GM23248 (cell line): ENCODE data around the gene FSD2. TPM values are rescaled to one million over a fixed set of nuclear protein-coding genes. Genes with fewer than 3 reads are reported as not detected.

ENCODE experiments used
- DNase-seq: peaks from one replicate; pipeline ENCODE4 v3.0.0-alpha.2; 2015
- H2AFZ ChIP-seq: fragments of 200-600 bp; sonication (generic); 2 replicates; pipeline ENCODE4 v1.6.1; 2016; ENCODE audit warnings: antibody characterized with exemption
- H3F3A ChIP-seq: fragments of 200-600 bp; sonication (generic); 2 replicates; pipeline ENCODE4 v1.6.1; 2016; ENCODE audit warnings: mild to moderate bottlenecking, antibody characterized with exemption, mixed run types; ENCODE audit not compliant: insufficient read depth
- H3K27ac ChIP-seq: fragments of 200-600 bp; sonication (generic); 2 replicates; pipeline ENCODE4 v1.5.1; 2016; ENCODE audit warnings: mild to moderate bottlenecking
- H3K27me3 ChIP-seq: fragments of 200-600 bp; sonication (generic); replicated peaks from 2 replicates; pipeline ENCODE4 v1.6.1; 2016; ENCODE audit warnings: mild to moderate bottlenecking; ENCODE audit not compliant: insufficient read depth
- H3K36me3 ChIP-seq: fragments of 200-600 bp; sonication (generic); 2 replicates; pipeline ENCODE4 v1.6.1; 2016; ENCODE audit warnings: low read depth, mild to moderate bottlenecking
- H3K4me1 ChIP-seq: fragments of 200-600 bp; sonication (generic); 2 replicates; pipeline ENCODE4 v1.6.1; 2016; ENCODE audit warnings: mild to moderate bottlenecking; ENCODE audit not compliant: insufficient read depth
- H3K4me2 ChIP-seq: fragments of 200-600 bp; sonication (generic); one replicate; pipeline ENCODE4 v1.6.1; 2016; ENCODE audit warnings: mild to moderate bottlenecking; ENCODE audit not compliant: unreplicated experiment
- H3K4me3 ChIP-seq: fragments of 200-600 bp; sonication (generic); 2 replicates; pipeline ENCODE4 v1.5.1; 2016; ENCODE audit warnings: mild to moderate bottlenecking
- H3K79me2 ChIP-seq: fragments of 200-600 bp; sonication (generic); 2 replicates; pipeline ENCODE4 v1.6.1; 2016; ENCODE audit warnings: mild to moderate bottlenecking; ENCODE audit not compliant: insufficient read depth
- H3K9ac ChIP-seq: fragments of 200-600 bp; sonication (generic); 2 replicates; pipeline ENCODE4 v1.6.1; 2016; ENCODE audit warnings: mild to moderate bottlenecking
- H3K9me2 ChIP-seq: fragments of 200-600 bp; sonication (generic); 2 replicates; pipeline ENCODE4 v1.6.1; 2016; ENCODE audit warnings: mixed run types, mild to moderate bottlenecking, moderate library complexity; ENCODE audit not compliant: insufficient read depth
- H3K9me3 ChIP-seq: fragments of 200-600 bp; sonication (generic); one replicate; pipeline ENCODE4 v1.6.1; 2017; ENCODE audit warnings: low read depth
- H4K20me1 ChIP-seq: fragments of 200-600 bp; sonication (generic); 2 replicates; pipeline ENCODE4 v1.6.0; 2016; ENCODE audit not compliant: insufficient read depth
- EZH2 ChIP-seq: fragments of 200-600 bp; sonication (generic); IDR thresholded peaks from 2 replicates; pipeline ENCODE4 v1.6.1; 2018; ENCODE audit warnings: antibody characterized with exemption, mild to moderate bottlenecking; ENCODE audit not compliant: insufficient read depth, poor library complexity, severe bottlenecking
- EZH2phosphoT487 ChIP-seq: fragments of 200-600 bp; sonication (generic); IDR thresholded peaks from 2 replicates; pipeline ENCODE4 v1.6.1; 2018; ENCODE audit warnings: antibody characterized with exemption, moderate library complexity, mild to moderate bottlenecking, low read depth; ENCODE audit not compliant: insufficient read depth
- WGBS, 2 experiments: methylation state at CpG; one replicate each; pipeline ENCODE4 v1.1.6; 2015 to 2017; ENCODE audit warnings: low lambda C conversion rate in 2 of 2, low coverage in 1 of 2; ENCODE audit errors: missing lambda C conversion rate in 2 of 2; 5-methylcytosine and 5-hydroxymethylcytosine counted together
- in situ Hi-C: fragments of 300-500 bp; cut with MboI; formaldehyde crosslinking; loops from 2 replicates; pipeline ENCODE4 v1.15.0; 2020
- polyA plus RNA-seq: library from polyadenylated mRNA; unstranded; fragments of >200 nt; fragmentation: Nextera tagmentation; extraction: Ambion mirVana; gene quantifications from 2 replicates; pipeline ENCODE4 v1.2.1, GENCODE V29; 2016
- total RNA-seq: library from RNA; depleted of rRNA; stranded (reverse); fragments of >200 nt; shearing (Covaris generic); gene quantifications from 2 replicates; pipeline ENCODE4 v1.2.3, GENCODE V29; 2014

FSD2 gene
- total and polyA plus RNA-seq, 2 experiments from 2014 or later: 0.08 TPM; not detected in 1

DNA sequence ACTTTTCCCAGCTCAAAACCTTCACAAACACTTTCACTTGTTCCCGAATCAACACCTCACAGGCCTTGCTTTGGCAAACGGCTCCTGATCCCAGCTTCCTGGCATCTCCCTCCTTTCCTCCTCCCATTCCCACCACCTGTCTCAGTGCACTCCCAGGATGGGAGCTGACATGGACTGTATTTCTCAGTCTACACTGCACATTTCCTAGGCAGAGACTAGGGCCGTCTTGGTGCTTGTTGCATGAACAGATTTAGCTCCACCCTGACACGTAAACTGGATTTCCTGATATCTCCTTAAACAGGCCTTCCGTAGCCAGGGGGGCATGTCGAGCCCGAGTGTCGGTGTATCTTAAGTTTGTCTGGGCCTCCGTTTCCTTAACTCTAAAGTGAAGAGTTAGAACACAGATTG lies 2.8 kb upstream of the FSD2 start:
- no peaks in the 10 kb centered on the region for H3K9me2 ChIP-seq
- DNase-seq: no peak
- no peak overlapping the region for H3K27ac ChIP-seq
- peaks cover 5% of the 10 kb centered on the region; the same call in 1 of the 2 replicates for H3K36me3 ChIP-seq
- no peaks in the 10 kb centered on the region for H3K27me3 ChIP-seq
- WGBS, 2 experiments: 61 to 66% methylated on average over 9 of the region's 9 CpGs
- peak overlapping the region; percentile 79 for H3K4me2 ChIP-seq
- H3F3A ChIP-seq: peaks cover 29% of the 10 kb centered on the region
- H3K79me2 ChIP-seq: peaks cover 36% of the 10 kb centered on the region
- H3K9ac ChIP-seq: no peak overlapping the region
- no peaks in the 10 kb centered on the region for H3K9me3 ChIP-seq
- in situ Hi-C loops: no loop called here
- no peak overlapping the region for H3K4me3 ChIP-seq
- peak overlapping the region; percentile 50; the same call in 1 of the 2 replicates for H2AFZ ChIP-seq
- TF ChIP-seq EZH2: no peak
- H3K4me1 ChIP-seq: 0 out of 2 replicates have a peak, but pooled peaks cover 20% of the 10 kb centered on the region
- no peaks in the 10 kb centered on the region for H4K20me1 ChIP-seq

DNA sequence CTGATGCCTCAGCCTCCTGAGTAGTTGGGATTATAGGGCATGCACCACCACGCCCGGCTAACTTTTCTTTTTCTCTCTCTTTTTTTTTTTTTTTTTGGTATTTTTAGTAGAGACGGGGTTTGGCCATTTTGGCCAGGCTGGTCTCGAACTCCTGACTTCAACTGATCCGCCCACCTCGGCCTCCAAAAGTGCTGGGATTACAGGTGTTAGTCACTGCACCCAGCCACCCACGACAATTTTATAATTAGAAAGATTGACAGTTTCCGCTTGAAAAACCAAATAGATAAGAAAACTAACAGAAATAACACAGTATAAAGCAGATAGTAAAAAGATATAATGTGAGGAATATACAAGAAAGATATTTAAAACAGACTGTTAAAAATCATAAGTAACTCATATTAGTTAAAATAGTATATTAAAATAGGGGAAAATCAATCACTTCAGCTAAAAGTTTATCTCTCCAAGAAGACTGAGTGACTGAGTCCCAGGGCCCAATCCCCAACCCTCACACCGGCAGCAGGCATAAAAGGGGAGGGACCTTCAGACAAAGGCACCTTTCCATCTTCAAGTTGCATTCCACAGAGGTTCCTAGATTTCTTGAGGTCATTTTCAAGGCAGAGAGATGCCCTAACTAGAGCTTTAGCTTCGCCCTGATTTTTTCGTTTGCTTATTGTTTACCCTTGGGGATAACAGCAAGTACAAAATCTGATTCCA lies 2.2 kb upstream of the FSD2 start:
- Histone ChIP-seq H4K20me1 (no peaks in the 10 kb centered on the region), H3K4me1 (0 out of 2 replicates have a peak, but pooled peaks cover 17% of the 10 kb centered on the region), H3K4me2 (no peak overlapping the region), H3K79me2 (peaks cover 31% of the 10 kb centered on the region), H3K9me2 (no peaks in the 10 kb centered on the region), H3K36me3 (peaks cover 2% of the 10 kb centered on the region; the same call in 1 of the 2 replicates), H3K27me3 (no peaks in the 10 kb centered on the region), H3K27ac (no peak overlapping the region), H3K9me3 (no peaks in the 10 kb centered on the region), H2AFZ (no peak overlapping the region; the same call in 1 of the 2 replicates), H3K4me3 (no peak overlapping the region), H3K9ac (no peak overlapping the region), H3F3A (peaks cover 25% of the 10 kb centered on the region)
- WGBS, 2 experiments: 75 to 82% methylated on average over 10 to 11 of the region's 11 CpGs
- in situ Hi-C loops: no loop called here
- no peak for TF ChIP-seq EZH2phosphoT487
- no peak for TF ChIP-seq EZH2
- no peak for DNase-seq

DNA sequence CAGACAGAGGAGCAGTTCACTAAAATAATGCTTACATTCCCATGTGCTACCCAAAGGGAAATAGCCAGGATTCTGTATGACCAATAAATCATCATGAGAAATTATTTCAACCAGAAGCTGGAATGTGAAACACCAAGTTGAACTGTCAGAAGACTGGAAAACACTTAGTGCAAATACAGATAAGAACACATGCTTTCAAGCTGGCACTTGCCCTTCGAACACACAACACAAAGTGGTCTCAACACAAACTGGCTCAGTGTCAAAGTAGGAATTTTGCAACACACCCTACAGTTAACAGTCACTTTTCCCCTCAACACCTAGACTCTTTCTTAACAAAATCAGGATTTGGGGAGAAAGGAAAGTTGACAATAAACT lies 1.3 kb downstream of the FSD2 start:
- 0 out of 2 replicates have a peak, but pooled peaks cover 3% of the 10 kb centered on the region for H3K4me1 ChIP-seq
- 71 to 79% methylated on average over 1 of the region's 1 CpG for WGBS, 2 experiments
- TF ChIP-seq EZH2phosphoT487 (no peak), EZH2 (no peak)
- H3K9me2 ChIP-seq: no peaks in the 10 kb centered on the region
- H3K9ac ChIP-seq: no peak overlapping the region
- H3K9me3 ChIP-seq: no peaks in the 10 kb centered on the region
- H3K4me3 ChIP-seq: no peak overlapping the region
- H3K27me3 ChIP-seq: no peaks in the 10 kb centered on the region
- in situ Hi-C loops: no loop called here
- no peaks in the 10 kb centered on the region for H3F3A ChIP-seq
- H4K20me1 ChIP-seq: no peaks in the 10 kb centered on the region
- H3K4me2 ChIP-seq: no peak overlapping the region
- no peaks in the 10 kb centered on the region for H3K79me2 ChIP-seq
- no peak for DNase-seq
- H2AFZ ChIP-seq: no peak overlapping the region
- no peaks in the 10 kb centered on the region for H3K36me3 ChIP-seq
- H3K27ac ChIP-seq: no peak overlapping the region

DNA sequence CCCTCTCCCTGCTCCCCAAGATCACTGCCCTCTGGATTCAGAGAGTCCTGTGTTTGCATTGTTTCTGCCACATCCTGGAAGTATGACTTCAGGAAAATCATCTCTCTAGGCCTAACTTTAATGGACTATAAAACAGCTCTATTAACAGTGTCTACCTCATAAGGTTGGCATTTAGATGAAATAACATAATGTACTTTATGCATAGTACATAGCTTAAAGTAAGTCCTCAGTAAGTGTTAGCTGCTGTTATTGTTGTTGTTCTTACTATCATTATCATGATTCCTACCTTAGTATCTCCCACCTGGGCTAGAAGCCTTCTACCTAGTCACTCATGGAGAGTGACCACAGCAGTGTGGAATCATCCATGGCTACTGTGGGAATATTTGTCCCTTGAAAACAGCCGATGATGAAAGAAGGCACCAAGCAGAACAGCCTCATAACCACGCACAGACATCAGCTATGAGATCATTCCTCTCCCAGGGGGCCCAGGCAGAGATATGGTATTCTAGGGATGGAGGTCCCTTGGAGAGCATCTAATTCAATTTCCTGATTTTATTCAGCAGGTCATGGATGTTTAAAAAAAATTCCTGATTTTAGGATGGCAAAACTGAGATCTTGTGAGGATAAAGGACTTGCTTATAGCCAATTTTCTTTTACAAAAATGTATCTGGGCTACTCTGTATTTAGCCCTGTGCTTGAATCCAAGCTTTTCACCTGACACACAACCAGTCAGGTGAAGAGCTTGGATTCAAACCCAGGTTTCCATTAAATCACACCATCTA lies 1.9 kb downstream of the FSD2 start:
- Histone ChIP-seq H3K4me3 (no peak overlapping the region), H3K27me3 (no peaks in the 10 kb centered on the region), H4K20me1 (no peaks in the 10 kb centered on the region), H3K4me2 (no peak overlapping the region), H3K9me3 (no peaks in the 10 kb centered on the region), H3K79me2 (no peaks in the 10 kb centered on the region), H3K4me1 (0 out of 2 replicates have a peak, but pooled peaks cover under 1% of the 10 kb centered on the region), H3K36me3 (no peaks in the 10 kb centered on the region), H3K9me2 (no peaks in the 10 kb centered on the region), H3K27ac (no peak overlapping the region), H3K9ac (no peak overlapping the region), H3F3A (no peaks in the 10 kb centered on the region), H2AFZ (no peak overlapping the region)
- DNase-seq: peak; percentile 23
- TF ChIP-seq EZH2 (no peak), EZH2phosphoT487 (no peak)
- WGBS, 2 experiments: 91 to 92% methylated on average over 2 of the region's 2 CpGs
- in situ Hi-C loops: no loop called here
